GM04504 (cell line): ENCODE measurements around the gene SAMD1.

Source experiments
- DNase-seq: peaks from one replicate; pipeline ENCODE4 v3.0.0-alpha.2; 2012; ENCODE audit warnings: low read depth

SAMD1 gene

GRCh38 chr19:14090509-14091080 is at the start of gene SAMD1:
Gene SAMD1 (minus strand): TSS chr19:14090751.
- peak; percentile 62 for DNase-seq

- no peak for DNase-seq
Measured at GRCh38 chr19:14139944-14140343, 49.4 kb upstream of the SAMD1 start.

GRCh38 chr19:14138576-14139265 is 48.2 kb upstream of the SAMD1 start:
- DNase-seq: no peak

GRCh38 chr19:14136509-14137281 is 46.1 kb upstream of the SAMD1 start, which contains the start of gene ASF1B:
Gene ASF1B (minus strand): TSS chr19:14136589. CDS start chr19:14136456, 133 bp downstream.
- DNase-seq: peak; percentile 100

- no peak for DNase-seq
Measured at GRCh38 chr19:14135985-14136508, 45.5 kb upstream of the SAMD1 start.

- no peak for DNase-seq
Measured at GRCh38 chr19:14135355-14135754, 44.8 kb upstream of the SAMD1 start.

- DNase-seq: no peak
Measured at GRCh38 chr19:14127929-14128509, 37.5 kb upstream of the SAMD1 start.

- DNase-seq: no peak
Measured at GRCh38 chr19:14127176-14127575, 36.6 kb upstream of the SAMD1 start.

- DNase-seq: no peak
Measured at GRCh38 chr19:14122924-14123323, 32.4 kb upstream of the SAMD1 start.

GRCh38 chr19:14120497-14120780 is 29.9 kb upstream of the SAMD1 start:
- DNase-seq: no peak

- DNase-seq: no peak
Measured at GRCh38 chr19:14119644-14120496, 29.3 kb upstream of the SAMD1 start.

- no peak for DNase-seq
Measured at GRCh38 chr19:14119146-14119545, 28.6 kb upstream of the SAMD1 start.

- peak; percentile 54 for DNase-seq
Measured at GRCh38 chr19:14118165-14119051, 27.9 kb upstream of the SAMD1 start.

GRCh38 chr19:14117668-14118164 is 27.2 kb upstream of the SAMD1 start, which contains the start of gene PRKACA:
Gene PRKACA (minus strand): TSS chr19:14117762. CDS start chr19:14117547, 215 bp downstream.
- DNase-seq: peak; percentile 98

- no peak for DNase-seq
Measured at GRCh38 chr19:14116918-14117578, 26.5 kb upstream of the SAMD1 start.

GRCh38 chr19:14116525-14116917 is 26.0 kb upstream of the SAMD1 start:
- DNase-seq: no peak

- no peak for DNase-seq
Measured at GRCh38 chr19:14115756-14116155, 25.2 kb upstream of the SAMD1 start.

GRCh38 chr19:14114854-14115253 is 24.3 kb upstream of the SAMD1 start:
- DNase-seq: no peak

- no peak for DNase-seq
Measured at GRCh38 chr19:14114439-14114838, 23.9 kb upstream of the SAMD1 start.
